Body of pancreas (tissue), 4 donors: Measurements from ENCODE around the gene EFHB. TPM values are rescaled to one million over a fixed set of nuclear protein-coding genes. Genes with fewer than 3 reads are reported as not detected.

Source experiments
- ATAC-seq: fragments of 150-250 bp; one replicate; pipeline ENCODE4 v1.9.1; 2016
- DNase-seq, 4 donors: peaks; one replicate each; pipeline ENCODE4 v3.0.0-alpha.2; 2019
- H3K27ac ChIP-seq, 4 donors: fragments of 200-600 bp; sonication (generic); 1 replicate in 3 of 4; 2 replicates in 1 of 4; pipeline versions ENCODE4 v1.5.1 to v1.6.1; 2016 to 2019; ENCODE audit warnings: mild to moderate bottlenecking in 1 of 4, mixed read lengths in 1 of 4, moderate library complexity in 1 of 4
- H3K27me3 ChIP-seq, 2 donors: fragments of 200-600 bp; sonication (generic); one replicate each; pipeline ENCODE4 v1.6.0; 2016; ENCODE audit warnings: mild to moderate bottlenecking in 1 of 2
- H3K36me3 ChIP-seq, 2 donors: fragments of 200-600 bp; sonication (generic); replicated peaks in 1 of 2; 2 replicates each; pipeline ENCODE4 v1.5.1; 2016; ENCODE audit warnings: low read depth in 2 of 2; ENCODE audit not compliant: insufficient read depth in 1 of 2
- H3K4me1 ChIP-seq: fragments of 200-600 bp; sonication (generic); one replicate; pipeline ENCODE4 v1.6.0; 2016
- H3K4me3 ChIP-seq, 2 donors: fragments of 200-600 bp; sonication (generic); 1 replicate in 1 of 2; 2 replicates in 1 of 2; pipeline ENCODE4 v1.5.1; 2016 to 2019
- H3K9me3 ChIP-seq, 3 donors: fragments of 200-600 bp; sonication (generic); 1 replicate in 2 of 3; 2 replicates in 1 of 3; pipeline ENCODE4 v1.5.1; 2016
- POLR2A ChIP-seq, 3 donors: fragments of 450-650 bp; IDR thresholded peaks; one replicate each; pipeline ENCODE4 v1.6.1; 2016; ENCODE audit warnings: antibody characterized with exemption in 3 of 3, mild to moderate bottlenecking in 2 of 3
- WGBS, 2 donors: methylation state at CpG; one replicate each; pipeline ENCODE4 v1.1.5; 2017; 5-methylcytosine and 5-hydroxymethylcytosine counted together
- intact Hi-C: fragments of 100-400 bp; cut with DNase I; formaldehyde crosslinking; loops from one replicate; pipeline ENCODE4 v1.15.1; 2023
- total RNA-seq, 2 donors: library from RNA; depleted of rRNA; stranded (reverse); fragments of >200 nt; gene quantifications; one replicate each; pipeline ENCODE4 v1.1.0, GENCODE V29; 2016
- TF ChIP-seq, protein P1 (sequence below), 7 experiments: fragments of 450-650 bp in 4 of 7; fragments of 200-600 bp in 3 of 7; sonication (generic) in 3 of 7; IDR thresholded peaks; one replicate each; pipeline ENCODE4 v1.5.1; 2016 to 2019; ENCODE audit warnings: antibody characterized with exemption in 7 of 7

Gene EFHB
- total RNA-seq, 2 donors from 2014 or later: 1.3 TPM; not detected in 1

DNA sequence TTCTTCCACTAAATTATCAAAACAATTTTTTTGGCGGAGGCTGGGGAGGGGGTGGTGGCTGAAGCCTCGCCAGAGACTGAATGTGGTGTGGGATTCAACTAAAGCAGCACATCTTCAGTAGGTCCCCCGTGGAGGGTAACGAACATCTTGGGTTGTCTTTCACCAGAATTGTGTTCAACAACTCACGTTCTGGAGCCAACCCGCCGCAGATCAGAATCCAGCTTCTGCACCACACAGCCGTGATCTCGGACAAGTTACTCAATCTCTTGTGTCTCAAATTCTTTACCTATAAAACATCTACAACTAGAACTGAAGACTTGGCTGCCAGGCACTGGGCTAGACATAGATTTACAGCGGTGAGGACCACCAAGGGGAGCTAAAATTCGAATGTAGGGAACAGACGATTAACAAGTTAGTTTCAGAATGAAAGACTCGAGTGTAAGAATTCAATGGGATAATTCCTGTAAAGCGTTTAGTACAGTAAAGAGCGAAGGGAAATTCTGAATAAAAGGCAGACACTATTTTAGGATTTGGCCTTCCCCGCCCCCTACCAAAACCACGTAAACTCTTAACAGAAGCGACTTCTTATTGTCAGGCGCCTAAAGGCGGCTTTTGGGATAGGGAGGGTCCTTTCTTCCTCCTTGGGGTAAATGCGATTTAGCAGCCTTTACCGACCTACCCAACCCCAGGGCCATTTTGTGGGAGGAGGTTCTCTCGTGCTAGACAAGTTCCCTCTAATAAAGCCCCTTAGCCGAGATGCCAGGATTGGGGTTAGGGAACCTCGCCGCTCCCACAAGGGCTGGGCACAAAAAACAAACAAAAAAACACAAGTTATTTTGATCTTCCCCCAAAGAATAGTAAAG lies 12.2 kb upstream of the EFHB start:
- WGBS, 2 donors: 29 to 32% methylated on average over 26 of the region's 26 CpGs
- Histone ChIP-seq H3K9me3 (no peaks in the 10 kb centered on the region), H3K4me3 (peak overlapping the region in 1 of 2 donors; percentile 64), H3K36me3 (no peaks in the 10 kb centered on the region), H3K4me1 (peaks cover 27% of the 10 kb centered on the region), H3K27ac (peak overlapping the region; percentile 96 to 99 (median 98)), H3K27me3 (no peaks in the 10 kb centered on the region)
- intact Hi-C loops: no loop called here
- TF ChIP-seq, protein P1, sequence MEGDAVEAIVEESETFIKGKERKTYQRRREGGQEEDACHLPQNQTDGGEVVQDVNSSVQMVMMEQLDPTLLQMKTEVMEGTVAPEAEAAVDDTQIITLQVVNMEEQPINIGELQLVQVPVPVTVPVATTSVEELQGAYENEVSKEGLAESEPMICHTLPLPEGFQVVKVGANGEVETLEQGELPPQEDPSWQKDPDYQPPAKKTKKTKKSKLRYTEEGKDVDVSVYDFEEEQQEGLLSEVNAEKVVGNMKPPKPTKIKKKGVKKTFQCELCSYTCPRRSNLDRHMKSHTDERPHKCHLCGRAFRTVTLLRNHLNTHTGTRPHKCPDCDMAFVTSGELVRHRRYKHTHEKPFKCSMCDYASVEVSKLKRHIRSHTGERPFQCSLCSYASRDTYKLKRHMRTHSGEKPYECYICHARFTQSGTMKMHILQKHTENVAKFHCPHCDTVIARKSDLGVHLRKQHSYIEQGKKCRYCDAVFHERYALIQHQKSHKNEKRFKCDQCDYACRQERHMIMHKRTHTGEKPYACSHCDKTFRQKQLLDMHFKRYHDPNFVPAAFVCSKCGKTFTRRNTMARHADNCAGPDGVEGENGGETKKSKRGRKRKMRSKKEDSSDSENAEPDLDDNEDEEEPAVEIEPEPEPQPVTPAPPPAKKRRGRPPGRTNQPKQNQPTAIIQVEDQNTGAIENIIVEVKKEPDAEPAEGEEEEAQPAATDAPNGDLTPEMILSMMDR (IDR thresholded peaks at IDR 0.05): no peak
- TF ChIP-seq POLR2A (IDR thresholded peaks at IDR 0.05): no peak
- ATAC-seq (peak; percentile 11), DNase-seq (peak in 2 of 4 donors; percentile 28 to 29)

GRCh38 chr3:19945534-19945933 lies 11.5 kb upstream of the EFHB start:
- peaks cover 22% of the 10 kb centered on the region for H3K4me1 ChIP-seq
- no peak for TF ChIP-seq POLR2A (IDR thresholded peaks at IDR 0.05)
- 58 to 61% methylated on average over 9 of the region's 9 CpGs for WGBS, 2 donors
- ATAC-seq: no peak
- H3K36me3 ChIP-seq: no peaks in the 10 kb centered on the region
- H3K4me3 ChIP-seq: no peak overlapping the region
- intact Hi-C loops: no loop called here
- H3K27me3 ChIP-seq: no peaks in the 10 kb centered on the region
- H3K27ac ChIP-seq: no peak overlapping the region
- DNase-seq: no peak
- no peaks in the 10 kb centered on the region for H3K9me3 ChIP-seq

GRCh38 chr3:19940643-19941042 lies 6.6 kb upstream of the EFHB start:
- no peaks in the 10 kb centered on the region for H3K36me3 ChIP-seq
- no peak for ATAC-seq
- no peak for DNase-seq
- H3K4me3 ChIP-seq: no peak overlapping the region
- WGBS, 2 donors: 86% methylated on average over 1 of the region's 1 CpG
- intact Hi-C loops: no loop called here
- H3K27ac ChIP-seq: no peak overlapping the region
- H3K4me1 ChIP-seq: no peaks in the 10 kb centered on the region
- no peaks in the 10 kb centered on the region for H3K9me3 ChIP-seq
- H3K27me3 ChIP-seq: no peaks in the 10 kb centered on the region
- no peak for TF ChIP-seq POLR2A (IDR thresholded peaks at IDR 0.05)
- TF ChIP-seq, protein P1 (IDR thresholded peaks at IDR 0.05): no peak

DNA sequence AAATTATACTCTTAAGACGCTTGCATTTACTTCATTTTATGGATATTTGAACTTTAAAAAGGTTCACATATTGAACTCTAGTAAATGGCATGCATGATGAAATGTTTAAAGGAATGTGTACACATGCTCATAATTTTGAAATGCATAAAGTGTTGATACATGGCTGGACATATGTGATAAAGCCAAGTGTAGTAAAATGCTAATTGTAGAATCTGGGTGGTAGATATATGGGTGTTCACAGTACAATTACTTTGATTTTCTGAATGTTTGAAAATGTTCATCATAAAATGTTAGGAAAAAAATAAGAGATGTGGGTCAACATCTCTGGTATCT lies 4.2 kb upstream of the EFHB start:
- intact Hi-C loops: no loop called here
- 39 to 53% methylated on average over 1 of the region's 1 CpG for WGBS, 2 donors
- Histone ChIP-seq H3K27ac (no peak overlapping the region), H3K27me3 (no peaks in the 10 kb centered on the region), H3K9me3 (no peaks in the 10 kb centered on the region), H3K4me3 (no peak overlapping the region), H3K36me3 (no peaks in the 10 kb centered on the region), H3K4me1 (no peaks in the 10 kb centered on the region)
- TF ChIP-seq POLR2A (IDR thresholded peaks at IDR 0.05): no peak
- TF ChIP-seq, protein P1 (IDR thresholded peaks at IDR 0.05): no peak
- DNase-seq (no peak), ATAC-seq (no peak)

DNA sequence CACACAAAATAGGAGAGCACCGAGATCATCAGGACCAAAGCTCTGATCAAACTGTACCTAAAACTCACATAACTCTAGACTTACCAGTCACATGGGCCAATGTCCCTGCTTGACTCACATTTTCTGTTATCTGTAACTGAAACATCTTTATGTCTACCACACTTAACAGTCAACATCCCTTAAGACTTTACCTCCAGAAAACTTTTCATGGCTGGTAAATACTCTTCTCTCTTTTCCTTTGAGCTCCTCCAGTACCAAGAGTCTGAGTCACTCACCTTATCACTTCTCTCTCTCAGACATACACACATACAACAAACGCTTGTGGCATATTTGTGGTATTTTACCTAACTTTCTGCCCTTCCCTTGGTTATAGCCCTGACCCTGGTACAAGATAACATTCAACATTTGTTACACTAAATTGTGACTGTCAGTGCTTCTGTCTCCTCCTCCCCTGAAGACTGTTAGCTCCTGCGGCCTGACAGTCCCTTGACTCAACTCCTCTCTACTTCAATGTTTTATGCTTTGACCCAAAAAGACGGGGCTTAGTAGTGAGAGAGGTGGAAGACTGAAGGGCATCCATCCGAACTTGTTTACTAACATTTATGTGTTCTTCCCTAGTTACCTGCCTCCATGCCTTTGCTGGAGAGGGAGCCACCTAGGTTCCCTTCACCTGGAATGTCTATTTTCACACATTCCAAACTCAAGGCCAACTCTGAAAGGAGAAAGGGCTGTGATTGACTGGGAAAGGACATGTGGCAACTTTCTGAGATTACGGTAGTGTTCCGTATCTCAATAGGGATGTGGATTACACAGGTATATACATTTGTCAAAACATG lies 3.7 kb upstream of the EFHB start:
- 28 to 41% methylated on average over 7 of the region's 7 CpGs for WGBS, 2 donors
- no peaks in the 10 kb centered on the region for H3K36me3 ChIP-seq
- no peaks in the 10 kb centered on the region for H3K4me1 ChIP-seq
- no peaks in the 10 kb centered on the region for H3K27me3 ChIP-seq
- TF ChIP-seq, protein P1 (IDR thresholded peaks at IDR 0.05): no peak
- no peak for TF ChIP-seq POLR2A (IDR thresholded peaks at IDR 0.05)
- no peak overlapping the region for H3K4me3 ChIP-seq
- no peak overlapping the region for H3K27ac ChIP-seq
- no peaks in the 10 kb centered on the region for H3K9me3 ChIP-seq
- intact Hi-C loops: no loop called here
- ATAC-seq: no peak
- DNase-seq: no peak
